HepG2 (cell line): ENCODE measurements around the gene PPP1R14D. TPM values are rescaled to one million over a fixed set of nuclear protein-coding genes. Genes with fewer than 3 reads are reported as not detected.
A peak's percentile ranks its signal among the peaks of the same experiment; 100 is the strongest.

ENCODE experiments used
- HNF4G ChIP-seq, 2 experiments: sonication (generic) in 1 of 2; formaldehyde crosslinking in 1 of 2; IDR thresholded peaks; 2 replicates each; pipeline versions ENCODE4 v1.4.0 to v1.6.1; 2011 to 2020; ENCODE audit warnings: borderline replicate concordance in 2 of 2, low read depth in 2 of 2, mild to moderate bottlenecking in 2 of 2, low read length in 1 of 2, missing genetic modification reagents in 1 of 2, moderate library complexity in 1 of 2
- KAT2B ChIP-seq: fragments of 150-350 bp; IDR thresholded peaks from 2 replicates; pipeline ENCODE4 v1.6.1; 2014; ENCODE audit warnings: low read depth, low read length, borderline replicate concordance
- MEIS1 ChIP-seq: sonication (generic); formaldehyde crosslinking; IDR thresholded peaks from 2 replicates; pipeline ENCODE4 v1.9.0; 2021; ENCODE audit warnings: mild to moderate bottlenecking, missing genetic modification reagents, moderate library complexity, borderline replicate concordance
- MLLT10 ChIP-seq: sonication (generic); formaldehyde crosslinking; IDR thresholded peaks from 2 replicates; pipeline ENCODE4 v1.4.0; 2020; ENCODE audit warnings: missing genetic modification reagents
- MTF2 ChIP-seq: sonication (generic); formaldehyde crosslinking; IDR thresholded peaks from 2 replicates; pipeline ENCODE4 v1.5.0; 2020; ENCODE audit warnings: missing genetic modification reagents, borderline replicate concordance
- PAX8 ChIP-seq: sonication (generic); formaldehyde crosslinking; IDR thresholded peaks from 2 replicates; pipeline ENCODE4 v1.8.0; 2022; ENCODE audit warnings: mild to moderate bottlenecking, missing genetic modification reagents, borderline replicate concordance
- PTBP1 ChIP-seq: fragments of 200-400 bp; formaldehyde crosslinking; IDR thresholded peaks from 2 replicates; pipeline ENCODE4 v1.6.1; 2018; ENCODE audit warnings: low read length, low read depth; ENCODE audit not compliant: poor library complexity, severe bottlenecking
- SALL2 ChIP-seq: sonication (generic); formaldehyde crosslinking; IDR thresholded peaks from 2 replicates; pipeline ENCODE4 v1.8.1; 2023; ENCODE audit warnings: mild to moderate bottlenecking, missing genetic modification reagents, inconsistent platforms
- XBP1 ChIP-seq: sonication (generic); formaldehyde crosslinking; IDR thresholded peaks from 2 replicates; pipeline ENCODE4 v1.5.0; 2020; ENCODE audit warnings: missing genetic modification reagents
- ZIK1 ChIP-seq: sonication (generic); formaldehyde crosslinking; IDR thresholded peaks from 2 replicates; pipeline ENCODE4 v1.5.0; 2020; ENCODE audit warnings: mild to moderate bottlenecking, low read depth, missing genetic modification reagents, borderline replicate concordance
- ZKSCAN8 ChIP-seq: IDR thresholded peaks from 2 replicates; pipeline ENCODE4 v1.6.1; 2016; ENCODE audit warnings: borderline replicate concordance, missing genetic modification reagents, missing compliant biosample characterization
- ZNF777 ChIP-seq: sonication (generic); formaldehyde crosslinking; IDR thresholded peaks from 2 replicates; pipeline ENCODE4 v1.4.0; 2020; ENCODE audit warnings: missing genetic modification reagents
- polyA plus RNA-seq, 8 experiments: library from polyadenylated mRNA; depleted of rRNA in 3 of 8; stranded (reverse) in 7 of 8; unstranded in 1 of 8; fragments of >200 nt; fragmentation: Illumina TruSeq in 4 of 8; extraction: Trizol in 4 of 8; gene quantifications; 2 replicates each; pipeline versions ENCODE4 v1.2.1 to v1.2.3, GENCODE V29; 2011 to 2016; ENCODE audit warnings: low read depth in 4 of 8, missing spikeins in 1 of 8, mixed read lengths in 1 of 8; ENCODE audit not compliant: insufficient read depth in 1 of 8
- total RNA-seq, 5 experiments: library from RNA; depleted of rRNA; stranded (reverse); fragments of >200 nt; fragmentation: Illumina TruSeq; extraction: Trizol; gene quantifications; 2 replicates each; pipeline ENCODE4 v1.2.3, GENCODE V29; 2016; ENCODE audit warnings: low read depth in 1 of 5
- TF ChIP-seq, protein P1 (sequence below): sonication (generic); formaldehyde crosslinking; IDR thresholded peaks from 2 replicates; pipeline ENCODE4 v1.4.0; 2020; ENCODE audit warnings: mild to moderate bottlenecking, missing genetic modification reagents
- TF ChIP-seq, protein P2 (sequence below), 2 experiments: fragments of 450-650 bp in 1 of 2; sonication (generic) in 1 of 2; formaldehyde crosslinking in 1 of 2; IDR thresholded peaks; 2 replicates each; pipeline versions ENCODE4 v1.6.1 to v1.8.0; 2016 to 2022; ENCODE audit warnings: antibody characterized with exemption in 1 of 2, mild to moderate bottlenecking in 1 of 2, missing genetic modification reagents in 1 of 2
- TF ChIP-seq, protein P3 (sequence below): sonication (generic); formaldehyde crosslinking; IDR thresholded peaks from 2 replicates; pipeline ENCODE4 v1.8.1; 2023; ENCODE audit warnings: mild to moderate bottlenecking, inconsistent platforms, moderate library complexity, missing genetic modification reagents, borderline replicate concordance

Gene PPP1R14D
- total and polyA plus RNA-seq, 2 of the 13 experiments (the other 11 are each of a cell fraction or from before 2014, with no cell fraction given), result 0.53 to 0.55 TPM

DNA sequence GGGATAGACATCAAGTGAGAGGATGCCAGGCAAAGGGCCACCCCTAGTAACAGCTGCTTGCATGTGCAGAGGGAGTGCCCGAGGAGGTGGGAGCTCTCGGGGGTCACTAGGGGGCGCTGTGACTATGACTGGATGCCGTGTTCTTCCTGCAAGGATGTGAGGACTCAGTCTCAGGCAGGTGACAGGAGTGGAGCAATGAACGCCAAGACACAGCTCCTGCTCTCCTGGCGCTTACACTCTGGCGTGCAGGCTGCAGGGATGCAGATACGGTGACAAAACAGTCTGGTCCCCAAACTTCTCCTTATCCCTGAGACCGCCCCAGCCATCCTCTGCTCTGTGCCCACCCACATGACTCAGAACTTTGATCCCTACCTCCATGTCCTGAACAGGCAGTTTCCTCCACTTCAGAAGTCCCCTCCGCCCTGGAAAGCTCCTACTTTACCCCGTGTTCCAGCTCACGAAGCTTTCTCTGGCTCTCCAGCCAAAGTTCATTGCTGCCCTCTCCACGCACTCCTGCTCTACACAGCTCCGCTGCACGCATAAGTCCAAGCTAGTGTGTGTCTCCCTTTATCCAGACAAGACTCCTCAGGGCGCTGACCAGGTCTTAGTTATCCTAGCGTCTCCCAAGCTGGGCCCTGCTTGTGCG is 30.8 kb upstream of the PPP1R14D start (continued):
- TF ChIP-seq PTBP1 (no peak), MEIS1 (CRISPR knock-in tag) (no peak), XBP1 (CRISPR knock-in tag) (no peak), MTF2 (CRISPR knock-in tag) (no peak), ZIK1 (CRISPR knock-in tag) (no peak), ZNF777 (CRISPR knock-in tag) (no peak), PAX8 (no peak), HNF4G (IDR thresholded peaks at IDR 0.05; ENCODE audit: borderline replicate concordance, low read depth, low read length) (0 out of 2 replicates have a peak, but pooled peaks have one; percentile 3), HNF4G (CRISPR knock-in tag; IDR thresholded peaks at IDR 0.05; ENCODE audit: borderline replicate concordance, low read depth) (peak; percentile 62; the same call in 1 of the 2 replicates), ZKSCAN8 (0 out of 2 replicates have a peak, but pooled peaks have one; percentile 20), KAT2B (no peak), SALL2 (CRISPR knock-in tag) (no peak), MLLT10 (no peak)
- TF ChIP-seq, protein P1, sequence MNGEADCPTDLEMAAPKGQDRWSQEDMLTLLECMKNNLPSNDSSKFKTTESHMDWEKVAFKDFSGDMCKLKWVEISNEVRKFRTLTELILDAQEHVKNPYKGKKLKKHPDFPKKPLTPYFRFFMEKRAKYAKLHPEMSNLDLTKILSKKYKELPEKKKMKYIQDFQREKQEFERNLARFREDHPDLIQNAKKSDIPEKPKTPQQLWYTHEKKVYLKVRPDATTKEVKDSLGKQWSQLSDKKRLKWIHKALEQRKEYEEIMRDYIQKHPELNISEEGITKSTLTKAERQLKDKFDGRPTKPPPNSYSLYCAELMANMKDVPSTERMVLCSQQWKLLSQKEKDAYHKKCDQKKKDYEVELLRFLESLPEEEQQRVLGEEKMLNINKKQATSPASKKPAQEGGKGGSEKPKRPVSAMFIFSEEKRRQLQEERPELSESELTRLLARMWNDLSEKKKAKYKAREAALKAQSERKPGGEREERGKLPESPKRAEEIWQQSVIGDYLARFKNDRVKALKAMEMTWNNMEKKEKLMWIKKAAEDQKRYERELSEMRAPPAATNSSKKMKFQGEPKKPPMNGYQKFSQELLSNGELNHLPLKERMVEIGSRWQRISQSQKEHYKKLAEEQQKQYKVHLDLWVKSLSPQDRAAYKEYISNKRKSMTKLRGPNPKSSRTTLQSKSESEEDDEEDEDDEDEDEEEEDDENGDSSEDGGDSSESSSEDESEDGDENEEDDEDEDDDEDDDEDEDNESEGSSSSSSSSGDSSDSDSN, result no peak
- TF ChIP-seq, protein P2, sequence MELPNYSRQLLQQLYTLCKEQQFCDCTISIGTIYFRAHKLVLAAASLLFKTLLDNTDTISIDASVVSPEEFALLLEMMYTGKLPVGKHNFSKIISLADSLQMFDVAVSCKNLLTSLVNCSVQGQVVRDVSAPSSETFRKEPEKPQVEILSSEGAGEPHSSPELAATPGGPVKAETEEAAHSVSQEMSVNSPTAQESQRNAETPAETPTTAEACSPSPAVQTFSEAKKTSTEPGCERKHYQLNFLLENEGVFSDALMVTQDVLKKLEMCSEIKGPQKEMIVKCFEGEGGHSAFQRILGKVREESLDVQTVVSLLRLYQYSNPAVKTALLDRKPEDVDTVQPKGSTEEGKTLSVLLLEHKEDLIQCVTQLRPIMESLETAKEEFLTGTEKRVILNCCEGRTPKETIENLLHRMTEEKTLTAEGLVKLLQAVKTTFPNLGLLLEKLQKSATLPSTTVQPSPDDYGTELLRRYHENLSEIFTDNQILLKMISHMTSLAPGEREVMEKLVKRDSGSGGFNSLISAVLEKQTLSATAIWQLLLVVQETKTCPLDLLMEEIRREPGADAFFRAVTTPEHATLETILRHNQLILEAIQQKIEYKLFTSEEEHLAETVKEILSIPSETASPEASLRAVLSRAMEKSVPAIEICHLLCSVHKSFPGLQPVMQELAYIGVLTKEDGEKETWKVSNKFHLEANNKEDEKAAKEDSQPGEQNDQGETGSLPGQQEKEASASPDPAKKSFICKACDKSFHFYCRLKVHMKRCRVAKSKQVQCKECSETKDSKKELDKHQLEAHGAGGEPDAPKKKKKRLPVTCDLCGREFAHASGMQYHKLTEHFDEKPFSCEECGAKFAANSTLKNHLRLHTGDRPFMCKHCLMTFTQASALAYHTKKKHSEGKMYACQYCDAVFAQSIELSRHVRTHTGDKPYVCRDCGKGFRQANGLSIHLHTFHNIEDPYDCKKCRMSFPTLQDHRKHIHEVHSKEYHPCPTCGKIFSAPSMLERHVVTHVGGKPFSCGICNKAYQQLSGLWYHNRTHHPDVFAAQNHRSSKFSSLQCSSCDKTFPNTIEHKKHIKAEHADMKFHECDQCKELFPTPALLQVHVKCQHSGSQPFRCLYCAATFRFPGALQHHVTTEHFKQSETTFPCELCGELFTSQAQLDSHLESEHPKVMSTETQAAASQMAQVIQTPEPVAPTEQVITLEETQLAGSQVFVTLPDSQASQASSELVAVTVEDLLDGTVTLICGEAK (IDR thresholded peaks at IDR 0.05), result no peak
- TF ChIP-seq, protein P2 (CRISPR knock-in tag; IDR thresholded peaks at IDR 0.05), result no peak
- TF ChIP-seq, protein P3, sequence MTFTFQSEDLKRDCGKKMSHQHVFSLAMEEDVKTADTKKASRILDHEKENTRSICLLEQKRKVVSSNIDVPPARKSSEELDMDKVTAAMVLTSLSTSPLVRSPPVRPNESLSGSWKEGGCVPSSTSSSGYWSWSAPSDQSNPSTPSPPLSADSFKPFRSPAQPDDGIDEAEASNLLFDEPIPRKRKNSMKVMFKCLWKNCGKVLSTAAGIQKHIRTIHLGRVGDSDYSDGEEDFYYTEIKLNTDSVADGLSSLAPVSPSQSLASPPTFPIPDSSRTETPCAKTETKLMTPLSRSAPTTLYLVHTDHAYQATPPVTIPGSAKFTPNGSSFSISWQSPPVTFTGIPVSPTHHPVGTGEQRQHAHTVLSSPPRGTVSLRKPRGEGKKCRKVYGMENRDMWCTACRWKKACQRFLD (CRISPR knock-in tag), result no peak
